Heart right ventricle (tissue), 16 donors: ENCODE results near the gene RBMS3. TPM values are rescaled to one million over a fixed set of nuclear protein-coding genes. Genes with fewer than 3 reads are reported as not detected.

Experiments used
- ATAC-seq, 8 donors: fragments of 200-7000 bp; cut with Tn5 transposase; one replicate each; pipeline ENCODE4 v1.9.1; 2020; ENCODE audit warnings: mild to moderate bottlenecking in 8 of 8, moderate library complexity in 8 of 8, moderate number of reproducible peaks in 1 of 8
- DNase-seq, 2 donors: peaks; one replicate each; pipeline ENCODE4 v3.0.0-alpha.2; 2020
- H3K27ac ChIP-seq, 10 donors: fragments of 200-600 bp; sonication (generic) in 2 of 10; one replicate each; pipeline versions ENCODE4 v1.5.0 to v1.8.0; 2020 to 2022; ENCODE audit warnings: mild to moderate bottlenecking in 3 of 10
- H3K27me3 ChIP-seq, 7 donors: fragments of 200-600 bp; one replicate each; pipeline ENCODE4 v1.8.0; 2021 to 2022; ENCODE audit warnings: mild to moderate bottlenecking in 2 of 7
- H3K36me3 ChIP-seq, 9 donors: fragments of 200-600 bp; sonication (generic) in 1 of 9; one replicate each; pipeline versions ENCODE4 v1.5.0 to v1.8.0; 2020 to 2022; ENCODE audit warnings: mild to moderate bottlenecking in 2 of 9
- H3K4me1 ChIP-seq, 9 donors: fragments of 200-600 bp; sonication (generic) in 1 of 9; one replicate each; pipeline versions ENCODE4 v1.5.0 to v1.8.0; 2020 to 2022; ENCODE audit warnings: mild to moderate bottlenecking in 4 of 9
- H3K4me3 ChIP-seq, 10 donors: fragments of 200-600 bp; sonication (generic) in 2 of 10; one replicate each; pipeline versions ENCODE4 v1.5.0 to v1.8.0; 2020 to 2022; ENCODE audit warnings: mild to moderate bottlenecking in 7 of 10, moderate library complexity in 2 of 10
- H3K9me3 ChIP-seq, 11 donors: fragments of 200-600 bp in 10 of 11; sonication (generic) in 2 of 11; one replicate each; pipeline versions ENCODE4 v1.5.0 to v1.8.0; 2013 to 2022; ENCODE audit warnings: mild to moderate bottlenecking in 2 of 11, control low read depth in 1 of 11, moderate library complexity in 1 of 11
- CTCF ChIP-seq, 9 donors: fragments of 200-600 bp; sonication (generic) in 2 of 9; IDR thresholded peaks; one replicate each; pipeline versions ENCODE4 v1.5.0 to v1.8.0; 2021 to 2022; ENCODE audit warnings: antibody characterized with exemption in 9 of 9, mild to moderate bottlenecking in 5 of 9, moderate library complexity in 1 of 9
- WGBS, 2 donors: extraction: QIAGEN DNeasy Blood & Tissue Kit; methylation state at CpG; one replicate each; pipeline ENCODE4 v1.1.7; 2013; ENCODE audit warnings: inconsistent platforms in 1 of 2; 5-methylcytosine and 5-hydroxymethylcytosine counted together
- intact Hi-C, 10 donors: fragments of 100-400 bp; cut with DNase I; formaldehyde crosslinking; loops; one replicate each; pipeline versions ENCODE4 v1.11.1 to v1.14.2; 2022
- polyA plus RNA-seq, 2 donors: library from polyadenylated mRNA; stranded (reverse); fragments of 200-250 nt; gene quantifications; one replicate each; pipeline ENCODE4 v1.2.3, GENCODE V29; 2013
- total RNA-seq, 10 donors: library from RNA; stranded (reverse); fragmentation: NEBNext Ultra II Directional in 3 of 10; extraction: Animal tissue kit (Norgen Biotek cat#: 25700) in 3 of 10; gene quantifications; one replicate each; pipeline versions ENCODE4 v1.2.1 to v1.2.4, GENCODE V29; 2021 to 2023
- donor health status: Arrhythmogenic right ventricular cardiomyopathy.
- donor health status: ischemic (EF 13 %, LVEDD 7.1; RV severe dilation, severe dysfunction).
- donor health status: healthy with polysubstance abuse.
- donor health status: DM: no; HTN: yes; CAD: no.
- donor health status: DM: no; HTN: no; CAD: no.
- donor health status: ischemic (EF 25% LVEDD 6.9; RV normal size, moderate dysfunction).
- donor health status: ischemic (EF 25% LVEDD 5.7; RV mildly dilated, moderate dysfunction).
- donor health status: healthy.
- donor health status: DM: yes; HTN: yes; CAD: no.
- donor health status: Ischemic cardiomyopathy.
- donor health status: ischemic (EF 35%, LVEDD 5.7; RV mildly dilated, moderate dysfunction).
- donor health status: nonischemic (EF 11% LVEDD 7.7; RV severe dilation, severe dysfunction).
- donor health status: DM: yes; HTN: yes; CAD: no.
- donor health status: PGD.
- donor health status: ischemic (EF 29% LVEDD 5.4; RV normal size, mild dysfunction).
- donor health status: nonischemic (EF 23%, LVEDD 6.1; RV moderate dilation, normal function).

The RBMS3 gene
- total and polyA plus RNA-seq, 12 donors: 3.2 to 41.1 (median 26.4) TPM

- Histone ChIP-seq H3K9me3 (no peaks in the 10 kb centered on the region), H3K27me3 (no peaks in the 10 kb centered on the region), H3K36me3 (no peaks in the 10 kb centered on the region), H3K4me1 (no peaks in the 10 kb centered on the region), H3K27ac (no peak overlapping the region), H3K4me3 (no peak overlapping the region)
- intact Hi-C loops: no loop called here
- TF ChIP-seq CTCF (IDR thresholded peaks at IDR 0.05): no peak
- DNase-seq: no peak
- 98 to 100% methylated on average over 3 of the region's 3 CpGs for WGBS, 2 donors
- no peak for ATAC-seq
Observed at GRCh38 chr3:29880809-29881208, 599.9 kb downstream of the RBMS3 start.

- Histone ChIP-seq H3K9me3 (no peaks in the 10 kb centered on the region), H3K4me3 (no peak overlapping the region), H3K4me1 (no peaks in the 10 kb centered on the region), H3K27me3 (no peaks in the 10 kb centered on the region), H3K36me3 (peaks cover 0 to 7% (median 0%) of the 10 kb centered on the region in 9 donors), H3K27ac (no peak overlapping the region)
- no peak for ATAC-seq
- no peak for TF ChIP-seq CTCF (IDR thresholded peaks at IDR 0.05)
- intact Hi-C loops: no loop called here
- no peak for DNase-seq
- WGBS, 2 donors: 82 to 90% methylated on average over 2 of the region's 2 CpGs
Observed at GRCh38 chr3:29887451-29887850, 606.6 kb downstream of the RBMS3 start.

- ATAC-seq (no peak), DNase-seq (no peak)
- H3K4me3 ChIP-seq: no peak overlapping the region
- 93 to 96% methylated on average over 1 of the region's 1 CpG for WGBS, 2 donors
- TF ChIP-seq CTCF (IDR thresholded peaks at IDR 0.05): no peak
- no peak overlapping the region for H3K27ac ChIP-seq
- intact Hi-C loops: no loop called here
- no peaks in the 10 kb centered on the region for H3K4me1 ChIP-seq
- peaks cover 0 to 7% (median 0%) of the 10 kb centered on the region in 9 donors for H3K36me3 ChIP-seq
- no peaks in the 10 kb centered on the region for H3K9me3 ChIP-seq
- H3K27me3 ChIP-seq: no peaks in the 10 kb centered on the region
Observed at GRCh38 chr3:29889215-29889614, 608.3 kb downstream of the RBMS3 start.

- intact Hi-C loops: no loop called here
- no peaks in the 10 kb centered on the region for H3K4me1 ChIP-seq
- ATAC-seq: no peak
- no peaks in the 10 kb centered on the region for H3K27me3 ChIP-seq
- no peak for TF ChIP-seq CTCF (IDR thresholded peaks at IDR 0.05)
- no peaks in the 10 kb centered on the region for H3K9me3 ChIP-seq
- WGBS, 2 donors: 75 to 79% methylated on average over 5 of the region's 5 CpGs
- no peak overlapping the region for H3K27ac ChIP-seq
- no peak for DNase-seq
- peaks cover 0 to 7% (median 0%) of the 10 kb centered on the region in 9 donors for H3K36me3 ChIP-seq
- no peak overlapping the region for H3K4me3 ChIP-seq
Observed at GRCh38 chr3:29890801-29891200, 609.9 kb downstream of the RBMS3 start.
